ENCODE measurements around the gene SETX. TPM values are rescaled to one million over a fixed set of nuclear protein-coding genes. Genes with fewer than 3 reads are reported as not detected.

The SETX gene
- total RNA-seq, 1 donor from 2014 or later: 49.7 TPM

DNA sequence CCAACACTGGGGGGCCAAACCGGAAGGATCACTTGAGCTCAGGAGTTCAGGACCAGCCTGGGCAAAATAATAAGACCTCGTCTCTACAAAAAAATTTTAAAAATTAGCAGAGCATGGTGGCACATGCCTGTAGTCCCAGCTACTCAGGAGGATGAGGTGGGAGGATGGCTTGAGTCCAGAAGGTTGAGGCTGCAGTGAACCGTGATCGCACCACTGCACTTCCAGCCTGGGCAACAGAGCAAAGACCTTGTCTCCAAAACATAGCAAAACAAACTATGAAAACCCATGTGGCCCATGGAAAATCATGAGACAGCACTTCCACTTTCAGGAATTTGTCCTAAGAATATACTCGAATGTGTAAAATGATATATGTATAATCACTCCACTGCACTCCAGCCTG is 6.1 kb downstream of the SETX start:
- peaks cover 36% of the 10 kb centered on the region for H3K36me3 Mint-ChIP-seq
- Histone ChIP-seq H3K4me2 (no peak overlapping the region), H2AFZ (replicated peaks) (no peak overlapping the region), H3F3A (ENCODE audit: low read depth) (no peaks in the 10 kb centered on the region), H3K36me3 (peaks cover 9% of the 10 kb centered on the region), H3K9ac (no peak overlapping the region), H3K9me3 (ENCODE audit: low read depth) (no peaks in the 10 kb centered on the region), H3K4me1 (peaks cover 5% of the 10 kb centered on the region), H3K4me3 (no peak overlapping the region), H3K27ac (no peak overlapping the region), H3K79me2 (ENCODE audit: low read depth) (peaks cover 31% of the 10 kb centered on the region), H3K27me3 (no peaks in the 10 kb centered on the region), H4K20me1 (ENCODE audit: low read depth) (peaks cover 24% of the 10 kb centered on the region)
- DNase-seq (ENCODE audit: low spot score): no peak
- H3K4me3 Mint-ChIP-seq: no peak overlapping the region
- no peaks in the 10 kb centered on the region for H3K27me3 Mint-ChIP-seq (ENCODE audit: insufficient read depth, low read depth)
- TF ChIP-seq EZH2phosphoT487 (IDR thresholded peaks at IDR 0.05): no peak
- TF ChIP-seq, protein P1, sequence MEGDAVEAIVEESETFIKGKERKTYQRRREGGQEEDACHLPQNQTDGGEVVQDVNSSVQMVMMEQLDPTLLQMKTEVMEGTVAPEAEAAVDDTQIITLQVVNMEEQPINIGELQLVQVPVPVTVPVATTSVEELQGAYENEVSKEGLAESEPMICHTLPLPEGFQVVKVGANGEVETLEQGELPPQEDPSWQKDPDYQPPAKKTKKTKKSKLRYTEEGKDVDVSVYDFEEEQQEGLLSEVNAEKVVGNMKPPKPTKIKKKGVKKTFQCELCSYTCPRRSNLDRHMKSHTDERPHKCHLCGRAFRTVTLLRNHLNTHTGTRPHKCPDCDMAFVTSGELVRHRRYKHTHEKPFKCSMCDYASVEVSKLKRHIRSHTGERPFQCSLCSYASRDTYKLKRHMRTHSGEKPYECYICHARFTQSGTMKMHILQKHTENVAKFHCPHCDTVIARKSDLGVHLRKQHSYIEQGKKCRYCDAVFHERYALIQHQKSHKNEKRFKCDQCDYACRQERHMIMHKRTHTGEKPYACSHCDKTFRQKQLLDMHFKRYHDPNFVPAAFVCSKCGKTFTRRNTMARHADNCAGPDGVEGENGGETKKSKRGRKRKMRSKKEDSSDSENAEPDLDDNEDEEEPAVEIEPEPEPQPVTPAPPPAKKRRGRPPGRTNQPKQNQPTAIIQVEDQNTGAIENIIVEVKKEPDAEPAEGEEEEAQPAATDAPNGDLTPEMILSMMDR (IDR thresholded peaks at IDR 0.05): no peak
- no peak for TF ChIP-seq EZH2 (IDR thresholded peaks at IDR 0.05)
- H3K4me1 Mint-ChIP-seq: peaks cover 15% of the 10 kb centered on the region
- H3K27ac Mint-ChIP-seq: no peak overlapping the region
- H3K9me3 Mint-ChIP-seq: no peaks in the 10 kb centered on the region

DNA sequence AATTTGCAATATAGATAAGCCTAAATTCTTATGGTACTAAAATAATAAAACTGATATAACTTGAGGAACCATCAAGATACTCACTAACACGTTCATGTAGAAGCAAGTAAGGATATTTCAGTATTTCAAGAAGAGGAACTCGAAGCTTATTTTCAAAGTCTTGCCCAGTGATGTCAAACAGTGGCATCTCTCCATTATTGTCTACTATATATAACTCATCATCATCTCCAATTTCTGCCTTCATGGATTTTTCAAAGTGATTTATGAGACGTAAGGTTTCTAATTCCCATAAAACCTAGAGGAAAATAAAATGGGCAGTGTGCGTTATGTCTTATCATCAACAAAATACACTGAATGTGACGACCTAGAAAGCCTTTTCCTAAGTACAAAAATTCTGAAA is 8.6 kb downstream of the SETX start:
- peaks cover 15% of the 10 kb centered on the region for H3K36me3 ChIP-seq
- H3K9me3 Mint-ChIP-seq: no peaks in the 10 kb centered on the region
- peaks cover 5% of the 10 kb centered on the region for H4K20me1 ChIP-seq (ENCODE audit: low read depth)

DNA sequence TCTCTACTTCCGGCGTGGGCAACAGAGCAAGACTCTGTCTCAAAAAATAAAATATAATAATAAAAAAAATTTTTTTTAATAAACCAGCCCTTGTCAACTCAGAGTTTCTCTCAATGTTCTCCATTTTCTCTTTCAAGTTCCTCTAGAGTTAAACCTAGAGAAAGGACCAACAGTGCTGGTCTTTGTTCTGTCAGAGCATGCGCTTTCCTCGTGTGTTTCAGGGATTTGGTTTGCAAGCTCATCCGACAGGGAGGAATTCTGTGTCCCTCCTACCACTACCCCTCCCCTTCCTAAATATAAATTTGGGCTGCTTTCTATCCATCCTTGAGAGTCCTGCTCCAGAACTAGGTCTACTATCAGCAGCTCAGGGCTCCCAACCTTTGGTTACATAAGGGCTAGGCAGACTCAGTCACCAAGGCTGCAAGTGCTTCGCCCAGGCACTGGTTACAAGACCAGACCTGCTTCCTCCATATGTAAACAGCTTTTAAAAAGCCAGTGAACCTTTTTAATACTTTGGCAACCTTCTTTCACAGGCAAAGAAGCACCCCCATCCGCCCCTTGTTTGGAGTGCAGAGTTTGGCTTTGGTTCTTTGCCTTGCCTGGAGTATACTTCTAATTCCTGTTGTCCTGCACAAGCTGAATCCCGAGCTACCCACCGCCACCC is 13.5 kb downstream of the SETX start:
- no peaks in the 10 kb centered on the region for H3K79me2 ChIP-seq (ENCODE audit: low read depth)
- H3K4me1 Mint-ChIP-seq: no peaks in the 10 kb centered on the region
- H3F3A ChIP-seq (ENCODE audit: low read depth): no peaks in the 10 kb centered on the region
- H3K36me3 Mint-ChIP-seq: peaks cover 37% of the 10 kb centered on the region
- H3K9me3 Mint-ChIP-seq: no peaks in the 10 kb centered on the region
- H3K4me3 ChIP-seq: no peak overlapping the region
- TF ChIP-seq, protein P1 (IDR thresholded peaks at IDR 0.05): no peak
- TF ChIP-seq EZH2 (IDR thresholded peaks at IDR 0.05) (no peak), EZH2phosphoT487 (IDR thresholded peaks at IDR 0.05) (no peak)
- H3K9me3 ChIP-seq (ENCODE audit: low read depth): no peaks in the 10 kb centered on the region
- no peak for DNase-seq (ENCODE audit: low spot score)
- no peaks in the 10 kb centered on the region for H3K27me3 ChIP-seq
- H3K27ac ChIP-seq: no peak overlapping the region
- H3K27ac Mint-ChIP-seq: peak overlapping the region; percentile 57
- no peak overlapping the region for H3K9ac ChIP-seq
- H2AFZ ChIP-seq (replicated peaks): no peak overlapping the region
- H3K4me1 ChIP-seq: no peaks in the 10 kb centered on the region
- no peak overlapping the region for H3K4me2 ChIP-seq
- no peaks in the 10 kb centered on the region for H4K20me1 ChIP-seq (ENCODE audit: low read depth)
- H3K27me3 Mint-ChIP-seq (ENCODE audit: insufficient read depth, low read depth): no peaks in the 10 kb centered on the region
- H3K36me3 ChIP-seq: peaks cover 16% of the 10 kb centered on the region
- no peak overlapping the region for H3K4me3 Mint-ChIP-seq

More for the DNA sequence above, 8.6 kb downstream of the SETX start:
- H3K27me3 Mint-ChIP-seq (ENCODE audit: insufficient read depth, low read depth): no peaks in the 10 kb centered on the region
- no peak overlapping the region for H3K27ac Mint-ChIP-seq
- H3K4me1 ChIP-seq: no peaks in the 10 kb centered on the region
- H3K79me2 ChIP-seq (ENCODE audit: low read depth): peaks cover 9% of the 10 kb centered on the region
- peaks cover 39% of the 10 kb centered on the region for H3K36me3 Mint-ChIP-seq
- H3K4me3 ChIP-seq: no peak overlapping the region
- no peak for DNase-seq (ENCODE audit: low spot score)
- H3F3A ChIP-seq (ENCODE audit: low read depth): no peaks in the 10 kb centered on the region
- no peaks in the 10 kb centered on the region for H3K9me3 ChIP-seq (ENCODE audit: low read depth)
- TF ChIP-seq EZH2phosphoT487 (IDR thresholded peaks at IDR 0.05): no peak
- TF ChIP-seq, protein P1 (IDR thresholded peaks at IDR 0.05): no peak
- no peak for TF ChIP-seq EZH2 (IDR thresholded peaks at IDR 0.05)
- H3K4me3 Mint-ChIP-seq: no peak overlapping the region
- H3K4me1 Mint-ChIP-seq: no peaks in the 10 kb centered on the region
- no peak overlapping the region for H3K4me2 ChIP-seq
- no peak overlapping the region for H2AFZ ChIP-seq (replicated peaks)
- H3K27ac ChIP-seq: no peak overlapping the region
- H3K27me3 ChIP-seq: no peaks in the 10 kb centered on the region
- no peak overlapping the region for H3K9ac ChIP-seq
